ENCODE data around the gene SELENBP1. TPM values are rescaled to one million over a fixed set of nuclear protein-coding genes. Genes with fewer than 3 reads are reported as not detected.

Gene SELENBP1
- total RNA-seq, result 413 TPM
- long read RNA-seq, transcript SELENBP1-201 (12 exons, 1,752 nt), result major isoform, 752 of 1,258 reads
- long read RNA-seq, transcript SELENBP1-214 (10 exons, 2,128 nt), result minor isoform, 50 of 1,258 reads
- long read RNA-seq, transcript SELENBP1-218 (11 exons, 1,963 nt), result minor isoform, 148 of 1,258 reads
- long read RNA-seq, transcript SELENBP1-204 (12 exons, 1,928 nt), result minor isoform, 15 of 1,258 reads
- long read RNA-seq, partial matches to known transcripts, result 154 of 1,258 reads
- long read RNA-seq, other reads (novel, unspliced or antisense), result 134 of 1,258 reads

- Histone ChIP-seq H3K27ac (peak within 1 kb of the TSS; percentile 77), H3K4me3 (peak within 1 kb of the TSS; percentile 70), H3K36me3 (peaks cover 23% of the 10 kb centered on the region), H3K27me3 (ENCODE audit: low read depth) (no peaks in the 10 kb centered on the region), H3K4me1 (peaks cover 49% of the 10 kb centered on the region), H3K9me3 (no peaks in the 10 kb centered on the region)
- peak; percentile 89 for DNase-seq
- peak; percentile 86 to 89 for ATAC-seq
- intact Hi-C loops (cut with DNase I), result no loop called here
- TF ChIP-seq CTCF (IDR thresholded peaks at IDR 0.05), result no peak
Observed at GRCh38 chr1:151372058-151372934, at the start of gene SELENBP1. Gene SELENBP1, minus strand, starts transcription at chr1:151372705. Its CDS starts 64 bp downstream, at chr1:151372641.

- intact Hi-C loops (cut with DNase I), result no loop called here
- no peaks in the 10 kb centered on the region for H3K9me3 ChIP-seq
- DNase-seq (no peak), ATAC-seq (no peak)
- H3K36me3 ChIP-seq, result peaks cover 99% of the 10 kb centered on the region
- H3K27me3 ChIP-seq (ENCODE audit: low read depth), result no peaks in the 10 kb centered on the region
- no peak overlapping the region for H3K4me3 ChIP-seq
- H3K27ac ChIP-seq, result no peak overlapping the region
- no peak for TF ChIP-seq CTCF (IDR thresholded peaks at IDR 0.05)
- H3K4me1 ChIP-seq, result no peaks in the 10 kb centered on the region
Observed at GRCh38 chr1:151419819-151420218, 47.3 kb upstream of the SELENBP1 start.

- Histone ChIP-seq H3K4me1 (no peaks in the 10 kb centered on the region), H3K27ac (no peak overlapping the region), H3K36me3 (peaks cover 99% of the 10 kb centered on the region), H3K4me3 (no peak overlapping the region), H3K27me3 (ENCODE audit: low read depth) (no peaks in the 10 kb centered on the region), H3K9me3 (no peaks in the 10 kb centered on the region)
- DNase-seq (no peak), ATAC-seq (no peak)
- intact Hi-C loops (cut with DNase I), result no loop called here
- no peak for TF ChIP-seq CTCF (IDR thresholded peaks at IDR 0.05)
Observed at GRCh38 chr1:151418081-151418480, 45.6 kb upstream of the SELENBP1 start.

- no peaks in the 10 kb centered on the region for H3K9me3 ChIP-seq
- H3K4me1 ChIP-seq, result no peaks in the 10 kb centered on the region
- intact Hi-C loops (cut with DNase I), result no loop called here
- H3K27me3 ChIP-seq (ENCODE audit: low read depth), result no peaks in the 10 kb centered on the region
- ATAC-seq (peak in 1 of 2 donors; percentile 41), DNase-seq (no peak)
- H3K27ac ChIP-seq, result no peak overlapping the region
- H3K4me3 ChIP-seq, result no peak overlapping the region
- peaks cover 97% of the 10 kb centered on the region for H3K36me3 ChIP-seq
- TF ChIP-seq CTCF (IDR thresholded peaks at IDR 0.05), result no peak
Observed at GRCh38 chr1:151416231-151416630, 43.7 kb upstream of the SELENBP1 start.

GRCh38 chr1:151411884-151412283 lies 39.4 kb upstream of the SELENBP1 start:
- DNase-seq (no peak), ATAC-seq (no peak)
- Histone ChIP-seq H3K36me3 (peaks cover 98% of the 10 kb centered on the region), H3K4me3 (no peak overlapping the region), H3K27me3 (ENCODE audit: low read depth) (no peaks in the 10 kb centered on the region), H3K9me3 (no peaks in the 10 kb centered on the region), H3K4me1 (no peaks in the 10 kb centered on the region), H3K27ac (no peak overlapping the region)
- no peak for TF ChIP-seq CTCF (IDR thresholded peaks at IDR 0.05)
- intact Hi-C loops (cut with DNase I), result no loop called here
